ENCODE results near the gene TTC32. TPM values are rescaled to one million over a fixed set of nuclear protein-coding genes. Genes with fewer than 3 reads are reported as not detected.

TTC32 gene
- total RNA-seq, 1 experiment from 2014 or later: 12.7 TPM

DNA sequence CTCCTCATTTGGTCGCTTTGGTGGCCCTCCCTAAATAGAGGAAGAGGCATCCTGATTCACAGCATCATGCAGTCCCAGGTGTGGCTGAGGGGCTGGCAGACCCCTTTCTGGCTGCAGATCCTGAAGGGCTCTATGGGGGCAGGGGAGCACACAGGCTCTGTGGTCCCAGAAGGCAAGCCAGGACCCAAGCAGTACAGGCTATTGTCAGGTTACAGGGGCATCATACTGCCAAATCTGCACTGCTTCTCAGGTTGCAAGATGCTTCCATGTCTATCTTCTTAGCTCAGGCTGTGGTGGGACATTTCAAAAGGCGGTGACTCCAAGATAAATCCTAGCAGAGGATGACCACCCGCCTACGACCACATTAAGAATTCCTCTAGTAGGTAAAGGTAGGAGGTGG is 54.3 kb downstream of the TTC32 start:
- Histone ChIP-seq H3K4me1 (ENCODE audit: control insufficient read depth, insufficient read depth, low read length) (no peaks in the 10 kb centered on the region; the same call in 1 of the 2 replicates), H3K4me3 (ENCODE audit: low read depth in 2 of 2, low read length in 2 of 2) (no peak overlapping the region), H3K27me3 (ENCODE audit: control insufficient read depth, insufficient read depth, low read length) (no peaks in the 10 kb centered on the region), H3K9me3 (ENCODE audit: control insufficient read depth, insufficient read depth, low read depth, low read length) (no peaks in the 10 kb centered on the region), H3K36me3 (ENCODE audit: control insufficient read depth, insufficient read depth, low read length) (no peaks in the 10 kb centered on the region), H3K27ac (ENCODE audit: low read length) (no peak overlapping the region)
- ChIA-PET POLR2A (no interaction called here), CTCF (no interaction called here)
- TF ChIP-seq SIN3A (IDR thresholded peaks at IDR 0.05; ENCODE audit: borderline replicate concordance, insufficient read depth, low read depth, low read length): no peak
- TF ChIP-seq POLR2AphosphoS5 (IDR thresholded peaks at IDR 0.05; ENCODE audit: low read depth, low read length): no peak
- no peak for TF ChIP-seq CTCF (IDR thresholded peaks at IDR 0.05)
- no peak for TF ChIP-seq TCF7L2 (IDR thresholded peaks at IDR 0.05; ENCODE audit: low read depth, low read length)
- TF ChIP-seq, protein P1, sequence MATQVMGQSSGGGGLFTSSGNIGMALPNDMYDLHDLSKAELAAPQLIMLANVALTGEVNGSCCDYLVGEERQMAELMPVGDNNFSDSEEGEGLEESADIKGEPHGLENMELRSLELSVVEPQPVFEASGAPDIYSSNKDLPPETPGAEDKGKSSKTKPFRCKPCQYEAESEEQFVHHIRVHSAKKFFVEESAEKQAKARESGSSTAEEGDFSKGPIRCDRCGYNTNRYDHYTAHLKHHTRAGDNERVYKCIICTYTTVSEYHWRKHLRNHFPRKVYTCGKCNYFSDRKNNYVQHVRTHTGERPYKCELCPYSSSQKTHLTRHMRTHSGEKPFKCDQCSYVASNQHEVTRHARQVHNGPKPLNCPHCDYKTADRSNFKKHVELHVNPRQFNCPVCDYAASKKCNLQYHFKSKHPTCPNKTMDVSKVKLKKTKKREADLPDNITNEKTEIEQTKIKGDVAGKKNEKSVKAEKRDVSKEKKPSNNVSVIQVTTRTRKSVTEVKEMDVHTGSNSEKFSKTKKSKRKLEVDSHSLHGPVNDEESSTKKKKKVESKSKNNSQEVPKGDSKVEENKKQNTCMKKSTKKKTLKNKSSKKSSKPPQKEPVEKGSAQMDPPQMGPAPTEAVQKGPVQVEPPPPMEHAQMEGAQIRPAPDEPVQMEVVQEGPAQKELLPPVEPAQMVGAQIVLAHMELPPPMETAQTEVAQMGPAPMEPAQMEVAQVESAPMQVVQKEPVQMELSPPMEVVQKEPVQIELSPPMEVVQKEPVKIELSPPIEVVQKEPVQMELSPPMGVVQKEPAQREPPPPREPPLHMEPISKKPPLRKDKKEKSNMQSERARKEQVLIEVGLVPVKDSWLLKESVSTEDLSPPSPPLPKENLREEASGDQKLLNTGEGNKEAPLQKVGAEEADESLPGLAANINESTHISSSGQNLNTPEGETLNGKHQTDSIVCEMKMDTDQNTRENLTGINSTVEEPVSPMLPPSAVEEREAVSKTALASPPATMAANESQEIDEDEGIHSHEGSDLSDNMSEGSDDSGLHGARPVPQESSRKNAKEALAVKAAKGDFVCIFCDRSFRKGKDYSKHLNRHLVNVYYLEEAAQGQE (IDR thresholded peaks at IDR 0.05; ENCODE audit: insufficient read depth in 1 of 2, low read depth in 2 of 2, low read length in 1 of 2): no peak
- intact Hi-C loops (cut with micrococcal nuclease; ENCODE audit: unreplicated experiment) (no loop called here), in situ Hi-C loops (cut with HindIII; ENCODE audit: low pct_unique_long_range_greater_than_20kb, low sequenced_read_pairs) (no loop called here)
- DNase-seq (ENCODE audit: low read depth, low spot score): no peak
- BruUV-seq (replicated peaks): no TSS peak
- no peak for ATAC-seq

Other genes with a start within 250 kb of the TTC32 start
- 13.8 TPM for gene WDR35, start 88.1 kb upstream of the TTC32 start, total RNA-seq (2021; ENCODE audit: unreplicated experiment)
- 3.5 TPM for gene MATN3, start 110.7 kb upstream of the TTC32 start, total RNA-seq (2021; ENCODE audit: unreplicated experiment)
- 123 TPM for gene LAPTM4A, start 149.6 kb upstream of the TTC32 start, total RNA-seq (2021; ENCODE audit: unreplicated experiment)